CD4-positive, alpha-beta T cell (primary cell): ENCODE data around the gene ATP2A3. TPM values are rescaled to one million over a fixed set of nuclear protein-coding genes. Genes with fewer than 3 reads are reported as not detected.

Source experiments
- ATAC-seq: fragments of 200-7000 bp; cut with Tn5 transposase; one replicate; pipeline ENCODE4 v1.10.0; 2022; ENCODE audit warnings: mild to moderate bottlenecking; ENCODE audit not compliant: poor library complexity
- CTCF ChIA-PET: fragments of 350-600 bp; sonication (Branson Sonifier 250); formaldehyde crosslinking; loops from one replicate; lab custom pipeline; 2021; ENCODE audit warnings: antibody characterized with exemption, inconsistent platforms; lab: Charles Lee
- POLR2A ChIA-PET: fragments of 350-600 bp; sonication (Branson Sonifier 250); formaldehyde crosslinking; loops from one replicate; lab custom pipeline; 2021; ENCODE audit warnings: antibody characterized with exemption, inconsistent platforms; lab: Charles Lee
- DNase-seq, 14 experiments: peaks; one replicate each; pipeline ENCODE4 v3.0.0-alpha.2; 2013 to 2020; ENCODE audit warnings: mixed read lengths in 2 of 14
- H3K27ac ChIP-seq, 2 donors: one replicate each; pipeline versions ENCODE4 v1.5.1 to v1.7.0; 2013; ENCODE audit warnings: low read length in 2 of 2, low read depth in 1 of 2, mild to moderate bottlenecking in 1 of 2
- H3K27me3 ChIP-seq, 2 experiments: 1 replicate in 1 of 2; 2 replicates in 1 of 2; pipeline versions ENCODE4 v1.6.1 to v1.7.0; 2013; ENCODE audit warnings: low read length in 2 of 2, control low read depth in 1 of 2, mild to moderate bottlenecking in 1 of 2, moderate library complexity in 1 of 2; ENCODE audit not compliant: insufficient read depth in 2 of 2, control insufficient read depth in 1 of 2
- H3K36me3 ChIP-seq: one replicate; pipeline ENCODE4 v1.6.1; 2013; ENCODE audit warnings: low read length, control low read depth; ENCODE audit not compliant: insufficient read depth
- H3K4me1 ChIP-seq: one replicate; pipeline ENCODE4 v1.6.1; 2013; ENCODE audit warnings: low read length, control low read depth; ENCODE audit not compliant: insufficient read depth
- H3K4me3 ChIP-seq: one replicate; pipeline ENCODE4 v1.5.1; 2013; ENCODE audit warnings: mild to moderate bottlenecking, low read length, moderate library complexity
- H3K9me3 ChIP-seq, 2 experiments: 1 replicate in 1 of 2; 2 replicates in 1 of 2; pipeline versions ENCODE4 v1.6.1 to v1.7.0; 2013; ENCODE audit warnings: low read length in 2 of 2, mild to moderate bottlenecking in 2 of 2, control low read depth in 1 of 2, moderate library complexity in 1 of 2; ENCODE audit not compliant: control insufficient read depth in 1 of 2, insufficient read depth in 1 of 2
- H3K27ac Mint-ChIP-seq: one replicate; pipeline ENCODE4 v1.8.0; 2020; ENCODE audit warnings: mixed read lengths
- H3K27me3 Mint-ChIP-seq: one replicate; pipeline ENCODE4 v1.8.0; 2021; ENCODE audit warnings: mixed read lengths
- H3K36me3 Mint-ChIP-seq: one replicate; pipeline ENCODE4 v1.8.0; 2021; ENCODE audit warnings: low read depth, mixed read lengths
- H3K4me1 Mint-ChIP-seq: one replicate; pipeline ENCODE4 v1.8.0; 2021; ENCODE audit warnings: low read depth, mixed read lengths
- H3K4me3 Mint-ChIP-seq: one replicate; pipeline ENCODE4 v1.8.0; 2020; ENCODE audit warnings: mild to moderate bottlenecking, mixed read lengths
- H3K9me3 Mint-ChIP-seq: one replicate; pipeline ENCODE4 v1.8.0; 2020; ENCODE audit warnings: mixed read lengths
- CTCF ChIP-seq: fragments of 200-600 bp; IDR thresholded peaks from one replicate; pipeline ENCODE4 v1.8.0; 2022; ENCODE audit warnings: antibody characterized with exemption, mild to moderate bottlenecking
- intact Hi-C, 2 experiments: fragments of 100-400 bp; cut with DNase I in 1 of 2; cut with micrococcal nuclease in 1 of 2; formaldehyde crosslinking; loops; one replicate each; pipeline versions ENCODE4 v1.15.1 to v1.9.0; 2023 to 2025; cut with DNase I, micrococcal nuclease
- total RNA-seq, 174 experiments: library from RNA in 2 of 174; stranded (reverse) in 2 of 174; gene quantifications; one replicate each; pipeline ENCODE4 v1.2.3 and lab custom pipeline; 2021 to 2026

Gene ATP2A3
- total RNA-seq, 2 experiments from 2014 or later = 197 to 199 TPM

- H3K4me3 ChIP-seq = no peak overlapping the region
- Mint-ChIP-seq H3K36me3 (peaks cover 57% of the 10 kb centered on the region), H3K9me3 (no peaks in the 10 kb centered on the region), H3K4me3 (no peak overlapping the region), H3K4me1 (no peaks in the 10 kb centered on the region), H3K27me3 (no peaks in the 10 kb centered on the region), H3K27ac (no peak overlapping the region)
- ATAC-seq (no peak), DNase-seq (no peak)
- ChIA-PET CTCF (interaction anchor here (1.7 kb wide), 1 partner anchor 12 kb away, joined by 4 read pairs; no protein-coding TSS in a partner anchor), POLR2A (no interaction called here)
- no peaks in the 10 kb centered on the region for H3K4me1 ChIP-seq
- H3K27me3 ChIP-seq = no peaks in the 10 kb centered on the region
- peak overlapping the region in 1 of 2 donors; percentile 21 for H3K27ac ChIP-seq
- peaks cover 60% of the 10 kb centered on the region for H3K36me3 ChIP-seq
- no peaks in the 10 kb centered on the region for H3K9me3 ChIP-seq
- TF ChIP-seq CTCF = no peak
- intact Hi-C loops = no loop called here
Observed at GRCh38 chr17:3925684-3926485, 38.4 kb downstream of the ATP2A3 start.

DNA sequence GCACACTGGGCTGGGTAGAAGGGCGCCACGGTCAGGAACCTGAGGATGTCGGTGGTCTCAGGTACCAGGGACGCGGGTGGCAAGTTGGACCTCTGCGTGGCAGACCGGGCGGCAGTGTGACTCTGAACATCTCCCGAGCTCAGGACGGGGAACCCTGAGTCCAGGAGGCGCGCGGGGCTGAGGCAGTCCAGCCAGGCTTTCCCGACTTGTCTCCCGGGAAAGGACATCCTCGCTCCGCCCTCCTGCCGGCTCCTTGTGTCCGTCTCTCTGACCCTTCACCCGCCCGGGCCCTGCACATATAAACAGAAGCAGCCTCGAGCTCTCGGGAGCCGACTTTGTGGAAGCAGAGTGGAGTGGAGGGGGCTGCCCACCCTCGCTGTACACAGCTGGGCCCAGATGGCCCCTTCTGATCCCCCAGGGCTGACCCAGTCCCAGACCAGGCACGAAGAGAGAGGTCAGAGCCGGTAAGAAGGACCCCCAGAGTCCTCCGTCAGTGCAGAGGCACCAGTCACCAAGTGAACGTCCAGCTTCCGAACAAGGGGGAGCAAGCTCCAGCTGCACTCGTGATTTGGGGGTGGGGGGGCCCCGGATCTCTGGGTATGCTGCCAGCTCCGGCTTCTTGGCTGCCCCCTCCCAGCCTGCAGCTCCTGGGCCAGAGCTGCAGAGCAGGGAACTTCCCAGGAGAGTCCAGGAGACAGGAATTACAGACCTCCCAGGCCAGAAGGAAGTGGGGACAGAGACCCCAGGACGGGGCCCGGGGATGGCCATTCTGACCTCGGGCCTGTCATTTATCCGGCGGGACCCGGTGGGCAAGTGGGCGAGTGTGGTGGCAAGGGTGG is 39.5 kb downstream of the ATP2A3 start:
- Histone ChIP-seq H3K9me3 (no peaks in the 10 kb centered on the region), H3K4me3 (no peak overlapping the region), H3K4me1 (no peaks in the 10 kb centered on the region), H3K27me3 (no peaks in the 10 kb centered on the region), H3K27ac (no peak overlapping the region), H3K36me3 (peaks cover 49% of the 10 kb centered on the region)
- Mint-ChIP-seq H3K4me1 (no peaks in the 10 kb centered on the region), H3K9me3 (no peaks in the 10 kb centered on the region), H3K27me3 (no peaks in the 10 kb centered on the region), H3K4me3 (no peak overlapping the region), H3K27ac (peak overlapping the region; percentile 62), H3K36me3 (peaks cover 49% of the 10 kb centered on the region)
- POLR2A ChIA-PET = no interaction called here
- CTCF ChIA-PET = interaction anchor here (1.7 kb wide), 1 partner anchor 11 kb away, joined by 4 read pairs; no protein-coding TSS in a partner anchor
- no peak for ATAC-seq
- DNase-seq = no peak
- TF ChIP-seq CTCF = no peak
- intact Hi-C loops = loop anchor here in 1 of 2 experiments (1.0 kb wide), 1 partner anchor 42 kb away; no protein-coding TSS in a partner anchor

DNA sequence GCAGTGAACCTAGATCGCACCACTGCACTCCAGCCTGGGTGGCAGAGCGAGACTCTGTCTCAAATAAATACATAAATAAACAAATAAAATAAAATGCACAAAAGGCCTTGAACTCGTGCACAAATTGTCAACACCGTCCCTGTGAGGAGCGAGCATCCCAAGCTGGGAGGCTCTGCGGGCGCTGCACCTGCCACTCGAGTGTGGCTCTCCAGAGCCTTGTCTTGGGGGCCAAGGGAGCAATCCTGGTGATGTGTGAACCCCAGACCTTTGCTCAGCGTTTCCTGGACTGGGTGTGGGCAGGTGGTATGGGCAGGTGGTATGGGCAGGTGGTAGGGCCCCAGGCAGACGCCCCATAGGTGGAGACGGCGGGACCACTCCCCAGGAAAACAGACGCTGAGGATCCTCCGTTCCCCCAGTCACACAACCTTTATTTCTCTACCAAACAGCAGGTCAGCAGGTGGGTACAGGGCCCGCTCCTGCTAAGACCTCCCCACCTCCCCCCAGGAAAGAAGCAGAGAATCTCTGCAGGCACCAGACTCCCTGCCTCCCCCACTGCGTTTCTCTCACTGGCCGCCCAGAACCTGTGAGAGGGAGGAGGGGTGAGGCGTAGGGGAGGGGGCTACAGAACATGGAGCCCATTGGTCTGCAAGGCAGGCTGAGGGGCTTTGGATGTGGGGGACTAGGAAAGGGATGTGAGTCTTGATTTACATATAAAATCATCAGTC is 40.6 kb downstream of the ATP2A3 start:
- ChIA-PET POLR2A (no interaction called here), CTCF (interaction anchor here (1.5 kb wide), 1 partner anchor 9 kb away, joined by 4 read pairs; no protein-coding TSS in a partner anchor)
- no peaks in the 10 kb centered on the region for H3K4me1 Mint-ChIP-seq
- no peak for TF ChIP-seq CTCF
- Histone ChIP-seq H3K9me3 (no peaks in the 10 kb centered on the region), H3K27ac (no peak overlapping the region), H3K27me3 (no peaks in the 10 kb centered on the region), H3K4me1 (no peaks in the 10 kb centered on the region), H3K36me3 (peaks cover 38% of the 10 kb centered on the region), H3K4me3 (no peak overlapping the region)
- peaks cover 41% of the 10 kb centered on the region for H3K36me3 Mint-ChIP-seq
- no peaks in the 10 kb centered on the region for H3K9me3 Mint-ChIP-seq
- DNase-seq (no peak), ATAC-seq (no peak)
- H3K4me3 Mint-ChIP-seq = no peak overlapping the region
- H3K27me3 Mint-ChIP-seq = no peaks in the 10 kb centered on the region
- intact Hi-C loops = loop anchor here in 1 of 2 experiments (1.0 kb wide), 1 partner anchor 43 kb away; no protein-coding TSS in a partner anchor
- peak overlapping the region; percentile 62 for H3K27ac Mint-ChIP-seq
